Lung (tissue), 13 donors: ENCODE results near the gene SIGLEC14. TPM values are rescaled to one million over a fixed set of nuclear protein-coding genes. Genes with fewer than 3 reads are reported as not detected.
A peak's percentile ranks its signal among the peaks of the same experiment; 100 is the strongest.

Experiments used
- ATAC-seq: fragments of 200-7000 bp; cut with Tn5 transposase; one replicate; pipeline ENCODE4 v1.9.1; 2020; ENCODE audit warnings: moderate number of reproducible peaks; ENCODE audit not compliant: insufficient read depth, low FRiP score
- DNase-seq, 3 donors: peaks; one replicate each; pipeline ENCODE4 v3.0.0-alpha.2; 2013 to 2017
- H3K27ac ChIP-seq, 2 donors: one replicate each; pipeline ENCODE4 v1.5.1; 2013; ENCODE audit warnings: mild to moderate bottlenecking in 2 of 2, moderate library complexity in 2 of 2, control low read depth in 1 of 2, inconsistent platforms in 1 of 2, low read depth in 1 of 2, low read length in 1 of 2
- H3K27me3 ChIP-seq, 3 donors: one replicate each; pipeline ENCODE4 v1.5.1; 2013; ENCODE audit warnings: low read length in 2 of 3; ENCODE audit not compliant: control insufficient read depth in 3 of 3, insufficient read depth in 3 of 3
- H3K36me3 ChIP-seq, 4 donors: one replicate each; pipeline ENCODE4 v1.5.1; 2013; ENCODE audit warnings: low read length in 4 of 4, mild to moderate bottlenecking in 1 of 4, moderate library complexity in 1 of 4; ENCODE audit not compliant: control insufficient read depth in 4 of 4, insufficient read depth in 4 of 4
- H3K4me1 ChIP-seq, 5 donors: one replicate each; pipeline ENCODE4 v1.5.1; 2013; ENCODE audit warnings: low read length in 5 of 5, mild to moderate bottlenecking in 2 of 5, moderate library complexity in 1 of 5; ENCODE audit not compliant: control insufficient read depth in 5 of 5, insufficient read depth in 5 of 5
- H3K4me3 ChIP-seq: one replicate; pipeline ENCODE4 v1.5.1; 2013; ENCODE audit warnings: mild to moderate bottlenecking, control low read depth, moderate library complexity
- H3K9ac ChIP-seq, 2 donors: one replicate each; pipeline ENCODE4 v1.5.1; 2013; ENCODE audit warnings: low read length in 2 of 2, control low read depth in 1 of 2; ENCODE audit not compliant: insufficient read depth in 1 of 2
- H3K9me3 ChIP-seq, 4 donors: one replicate each; pipeline ENCODE4 v1.5.1; 2013; ENCODE audit warnings: low read length in 3 of 4, mild to moderate bottlenecking in 1 of 4, moderate library complexity in 1 of 4; ENCODE audit not compliant: control insufficient read depth in 4 of 4, insufficient read depth in 3 of 4
- CTCF ChIP-seq: IDR thresholded peaks from 2 replicates; pipeline ENCODE4 v1.5.1; 2012; ENCODE audit warnings: mild to moderate bottlenecking; ENCODE audit errors: control extremely low read depth, extremely low read depth
- WGBS, 2 donors: extraction: QIAGEN DNeasy Blood & Tissue Kit; methylation state at CpG; one replicate each; pipeline ENCODE4 v1.1.7; 2013; 5-methylcytosine and 5-hydroxymethylcytosine counted together
- polyA plus RNA-seq, 2 donors: library from polyadenylated mRNA; stranded (reverse); fragments of 200-250 nt; gene quantifications; one replicate each; pipeline ENCODE4 v1.2.1, GENCODE V29; 2013
- small RNA-seq: library from RNA; depleted of rRNA; stranded (forward); fragments of <200 nt; gene quantifications from one replicate; pipeline ENCODE3, GENCODE V24; 2014; ENCODE audit warnings: low replicate concordance
- total RNA-seq, 2 donors: library from RNA; depleted of rRNA in 1 of 2; stranded (reverse); fragments of >200 nt in 1 of 2; gene quantifications; one replicate each; pipeline ENCODE4 v1.2.1, GENCODE V29; 2014 to 2021
- donor health status: control.
- donor health status: control.
- donor health status: Bipolar disorder and iron deficiency.
- donor health status: healthy.
- donor health status: DM: yes; HTN: yes; CAD: no.

SIGLEC14 gene
- total and polyA plus RNA-seq, 4 donors = 2.7 to 101 (median 24.6) TPM

- no peaks in the 10 kb centered on the region for H3K27me3 ChIP-seq
- ATAC-seq = peak; percentile 98
- DNase-seq = peak; percentile 98 to 99 (median 99)
- peaks cover 0 to 5% (median 0%) of the 10 kb centered on the region in 4 donors for H3K9me3 ChIP-seq
- peak overlapping the region; percentile 64 for H3K4me3 ChIP-seq
- H3K36me3 ChIP-seq = peaks cover 0 to 3% (median 0%) of the 10 kb centered on the region in 4 donors
- whole genome bisulfite sequencing, 2 donors = 1% methylated on average over 61 of the region's 61 CpGs
- no peak overlapping the region for H3K27ac ChIP-seq
- peaks cover 0 to 14% (median 3%) of the 10 kb centered on the region in 5 donors for H3K4me1 ChIP-seq
- peak overlapping the region in 1 of 2 donors; percentile 34 for H3K9ac ChIP-seq
- no peak for TF ChIP-seq CTCF
These were observed 52.5 kb downstream of the SIGLEC14 start for GRCh38 chr19:51593969-51594773.

- Histone ChIP-seq H3K27me3 (no peaks in the 10 kb centered on the region), H3K9me3 (peaks cover 0 to 1% (median 0%) of the 10 kb centered on the region in 4 donors), H3K4me1 (peaks cover 0 to 14% (median 3%) of the 10 kb centered on the region in 5 donors), H3K27ac (no peak overlapping the region), H3K9ac (peak overlapping the region in 1 of 2 donors; percentile 34), H3K4me3 (peak overlapping the region; percentile 64), H3K36me3 (peaks cover 0 to 3% (median under 1%) of the 10 kb centered on the region in 4 donors)
- no peak for ATAC-seq
- WGBS, 2 donors = 33 to 44% methylated on average over 10 of the region's 10 CpGs
- TF ChIP-seq CTCF = no peak
- no peak for DNase-seq
These were observed 53.3 kb downstream of the SIGLEC14 start for GRCh38 chr19:51593138-51593890.

Small RNAs within 50 kb of the gene (small RNA-seq; reads per million reads assigned to genes)
- gene AC018755.2 = not detected
- gene MIR125A = not detected
- 4.5 reads per million, percentile 94 among the genes with 10 or more reads in this experiment for gene MIR99B
- gene MIRLET7E = not detected

Other genes starting within 250 kb of the SIGLEC14 start
- gene SIGLEC10, start 229.2 kb downstream of the SIGLEC14 start, total RNA-seq = 10 to 100 TPM in 1 of 2 donors, 1 to 10 TPM in 1; 6.8 to 53.1 TPM
- 100 to 1,000 TPM in 1 of 2 donors, 1 to 10 TPM in 1; 3.4 to 248 TPM for gene SIGLEC10, start 229.2 kb downstream of the SIGLEC14 start, polyA plus RNA-seq
- under 1 TPM; 0.34 to 0.77 TPM for gene SIGLEC8, start 188.4 kb downstream of the SIGLEC14 start, total RNA-seq
- gene SIGLEC8, start 188.4 kb downstream of the SIGLEC14 start, polyA plus RNA-seq = under 1 TPM; 0.22 to 0.28 TPM
- not detected for gene CEACAM18, start 168.3 kb downstream of the SIGLEC14 start, total RNA-seq
- not detected for gene CEACAM18, start 168.3 kb downstream of the SIGLEC14 start, polyA plus RNA-seq
- 1 to 10 TPM in 1 of 2 donors, under 1 TPM in 1; 0.28 to 3.5 TPM for gene SIGLEC12, start 145.0 kb downstream of the SIGLEC14 start, total RNA-seq
- gene SIGLEC12, start 145.0 kb downstream of the SIGLEC14 start, polyA plus RNA-seq = 1 to 10 TPM in 1 of 2 donors, under 1 TPM in 1; 0.12 to 5.1 TPM
- gene SIGLEC6, start 115.2 kb downstream of the SIGLEC14 start, total RNA-seq = 1 to 10 TPM in 1 of 2 donors, under 1 TPM in 1; 0.23 to 5.3 TPM
- gene SIGLEC6, start 115.2 kb downstream of the SIGLEC14 start, polyA plus RNA-seq = under 1 TPM; 0.37 to 0.53 TPM
- 10 to 100 TPM in 1 of 2 donors, 1 to 10 TPM in 1; 8.4 to 11.4 TPM for gene ZNF175, start 75.5 kb downstream of the SIGLEC14 start, total RNA-seq
- 1 to 10 TPM; 2.5 to 3.3 TPM for gene ZNF175, start 75.5 kb downstream of the SIGLEC14 start, polyA plus RNA-seq
- gene SIGLEC5, start 16.4 kb downstream of the SIGLEC14 start, total RNA-seq = 1 to 10 TPM; 1.6 to 2.2 TPM
- not detected for gene SIGLEC5, start 16.4 kb downstream of the SIGLEC14 start, polyA plus RNA-seq
- gene SPACA6, start 46.5 kb upstream of the SIGLEC14 start, total RNA-seq = 10 to 100 TPM in 1 of 2 donors, 1 to 10 TPM in 1; 7.0 to 19.7 TPM
- gene SPACA6, start 46.5 kb upstream of the SIGLEC14 start, polyA plus RNA-seq = 10 to 100 TPM in 1 of 2 donors, 1 to 10 TPM in 1; 9.8 to 20.7 TPM
- 1 to 10 TPM in 1 of 2 donors, under 1 TPM in 1; 0.64 to 1.8 TPM for gene HAS1, start 77.2 kb upstream of the SIGLEC14 start, total RNA-seq
- 1 to 10 TPM in 1 of 2 donors, under 1 TPM in 1; 0.52 to 7.2 TPM for gene HAS1, start 77.2 kb upstream of the SIGLEC14 start, polyA plus RNA-seq
- gene FPR1, start 105.1 kb upstream of the SIGLEC14 start, total RNA-seq = 10 to 100 TPM; 21.4 to 76.1 TPM
- gene FPR1, start 105.1 kb upstream of the SIGLEC14 start, polyA plus RNA-seq = 100 to 1,000 TPM in 1 of 2 donors, 1 to 10 TPM in 1; 2.8 to 558 TPM
- 10 to 100 TPM in 1 of 2 donors, 1 to 10 TPM in 1; 7.3 to 50.4 TPM for gene FPR2, start 114.4 kb upstream of the SIGLEC14 start, total RNA-seq
- 100 to 1,000 TPM in 1 of 2 donors, under 1 TPM in 1; 0.79 to 234 TPM for gene FPR2, start 114.4 kb upstream of the SIGLEC14 start, polyA plus RNA-seq
- 10 to 100 TPM in 1 of 2 donors, 1 to 10 TPM in 1; 5.5 to 19.1 TPM for gene FPR3, start 148.3 kb upstream of the SIGLEC14 start, total RNA-seq
- gene FPR3, start 148.3 kb upstream of the SIGLEC14 start, polyA plus RNA-seq = 10 to 100 TPM in 1 of 2 donors, 1 to 10 TPM in 1; 6.6 to 15.8 TPM
- gene ZNF577, start 241.1 kb upstream of the SIGLEC14 start, total RNA-seq = 10 to 100 TPM in 1 of 2 donors, 1 to 10 TPM in 1; 6.3 to 39.2 TPM
- 10 to 100 TPM in 1 of 2 donors, 1 to 10 TPM in 1; 5.0 to 13.1 TPM for gene ZNF577, start 241.1 kb upstream of the SIGLEC14 start, polyA plus RNA-seq